Activated CD4-positive, alpha-beta T cell treated with anti-CD3 and anti-CD28 coated beads, Interleukin-2, Interleukin-6, amounts not matched to agents 100 ng/mL and 50 ng/mL, durations not matched to agents 16 hours and 8 hours (primary cell): ENCODE data around the gene SETD4.
A peak's percentile ranks its signal among the peaks of the same experiment; 100 is the strongest.

Experiments used
- DNase-seq: peaks from one replicate; pipeline ENCODE4 v3.0.0-alpha.2; 2020

The SETD4 gene

DNA sequence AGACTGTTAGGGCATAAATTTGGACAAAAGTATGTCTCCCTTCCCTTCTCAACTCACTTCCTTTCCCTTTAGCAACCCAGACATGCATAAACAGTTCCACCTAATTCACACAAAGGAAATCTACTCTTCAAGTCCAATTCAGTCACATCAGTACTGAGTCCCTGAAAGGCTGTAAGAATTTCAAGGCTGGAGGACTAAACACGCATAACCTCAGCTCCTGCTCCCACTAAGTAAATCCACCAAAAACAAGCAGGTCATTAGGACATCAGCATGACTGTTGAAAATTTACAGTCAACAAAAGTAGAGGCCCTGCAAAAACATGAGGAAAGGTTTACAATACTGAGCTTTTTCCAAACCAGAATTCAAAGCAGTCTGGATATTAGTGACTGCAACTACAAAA is 18.4 kb downstream of the SETD4 start:
- no peak for DNase-seq

DNA sequence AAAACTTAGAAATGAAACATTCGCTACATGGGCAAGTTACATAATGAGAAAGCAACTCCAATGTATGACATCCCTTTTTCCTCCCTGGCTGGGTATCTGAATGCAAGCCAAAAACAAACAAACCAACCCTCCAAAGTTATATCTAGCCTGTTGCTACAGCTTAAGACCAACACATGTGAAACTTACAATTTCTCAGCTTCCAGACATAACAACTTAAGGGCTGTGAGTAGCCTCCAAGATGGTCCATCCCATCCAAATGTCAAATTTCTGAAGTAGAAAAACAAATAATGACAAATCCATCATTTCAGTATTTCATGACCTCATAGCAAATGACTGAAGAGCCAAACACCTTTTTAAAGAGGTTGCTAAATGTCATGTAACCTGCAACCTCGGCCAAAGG is 19.9 kb downstream of the SETD4 start:
- DNase-seq = no peak

DNA sequence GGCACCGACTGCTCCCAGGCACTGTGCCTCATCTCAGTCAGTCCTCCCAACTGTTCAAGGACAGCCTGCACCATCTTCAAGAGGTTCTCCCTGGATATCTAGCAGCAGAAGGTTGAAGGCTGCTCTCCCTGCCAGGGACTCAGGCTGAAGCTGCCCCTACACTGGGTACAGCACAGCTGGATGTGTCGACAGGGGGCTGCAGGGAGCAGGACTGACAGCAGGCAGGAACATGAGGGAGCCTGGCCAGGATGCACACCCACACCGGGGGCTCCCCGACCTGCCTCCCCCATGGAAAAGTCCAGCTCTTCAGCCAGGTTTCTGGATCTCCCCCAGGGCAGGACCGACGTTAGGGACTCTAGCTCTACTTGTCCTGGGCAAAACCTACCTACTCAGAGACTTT is 20.5 kb downstream of the SETD4 start:
- no peak for DNase-seq

DNA sequence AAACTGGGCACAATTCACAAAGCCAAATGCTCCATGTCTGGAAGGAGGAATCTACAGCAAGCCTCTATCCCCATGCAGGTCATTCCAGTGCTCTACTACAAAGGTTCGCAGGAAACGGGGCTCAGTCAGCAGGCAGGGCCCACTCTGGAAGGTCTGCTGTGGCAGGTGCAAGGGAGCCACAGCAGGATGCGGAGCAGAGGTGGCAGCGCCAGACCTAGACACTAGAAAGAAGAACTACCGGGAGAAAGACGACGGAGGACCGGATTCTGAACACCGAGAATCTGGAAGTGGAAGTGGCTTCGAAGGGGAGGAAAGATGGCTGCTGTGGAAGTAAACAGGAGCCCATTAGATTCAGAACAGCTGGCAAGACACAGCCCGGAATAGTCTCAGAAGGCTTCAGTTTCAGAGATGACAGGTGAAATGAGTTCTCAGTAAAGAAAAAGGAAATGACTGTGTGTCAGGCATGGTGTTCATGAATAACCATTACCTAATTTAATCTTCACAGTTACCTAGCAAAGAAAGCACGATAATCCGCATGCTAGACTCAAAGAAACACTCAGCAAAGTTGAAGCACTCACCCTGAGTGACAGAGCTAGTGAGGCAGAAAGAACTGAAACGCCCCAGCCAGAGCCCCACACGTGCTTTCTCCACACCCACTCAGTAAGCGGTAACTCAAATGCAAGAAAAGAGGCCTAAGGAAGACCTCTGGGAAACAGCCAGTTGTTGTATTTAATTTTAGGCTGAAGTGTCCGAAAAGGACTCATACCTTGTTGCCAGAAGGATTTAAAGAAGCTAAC is 21.4 kb downstream of the SETD4 start:
- DNase-seq = no peak

DNA sequence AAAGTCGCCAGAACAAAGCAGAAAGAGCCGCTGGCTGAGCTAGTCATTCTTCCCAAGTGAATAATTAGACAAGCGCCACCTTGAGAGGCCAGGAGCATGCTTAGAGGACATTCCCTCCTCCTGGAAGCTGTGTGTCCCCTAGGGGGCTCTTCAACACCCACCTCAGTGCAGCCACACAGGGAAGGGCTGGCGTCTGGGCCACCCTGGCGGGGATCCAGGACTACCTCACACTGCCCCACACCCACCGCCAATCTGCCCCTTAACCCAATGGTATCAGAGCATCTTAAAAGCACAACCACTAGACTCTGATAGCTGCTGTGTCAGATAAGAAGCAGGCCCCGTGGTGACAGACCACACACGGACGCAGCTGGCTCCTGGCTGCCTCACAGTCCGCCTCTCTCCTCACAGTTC is 24.9 kb downstream of the SETD4 start:
- DNase-seq = no peak

DNA sequence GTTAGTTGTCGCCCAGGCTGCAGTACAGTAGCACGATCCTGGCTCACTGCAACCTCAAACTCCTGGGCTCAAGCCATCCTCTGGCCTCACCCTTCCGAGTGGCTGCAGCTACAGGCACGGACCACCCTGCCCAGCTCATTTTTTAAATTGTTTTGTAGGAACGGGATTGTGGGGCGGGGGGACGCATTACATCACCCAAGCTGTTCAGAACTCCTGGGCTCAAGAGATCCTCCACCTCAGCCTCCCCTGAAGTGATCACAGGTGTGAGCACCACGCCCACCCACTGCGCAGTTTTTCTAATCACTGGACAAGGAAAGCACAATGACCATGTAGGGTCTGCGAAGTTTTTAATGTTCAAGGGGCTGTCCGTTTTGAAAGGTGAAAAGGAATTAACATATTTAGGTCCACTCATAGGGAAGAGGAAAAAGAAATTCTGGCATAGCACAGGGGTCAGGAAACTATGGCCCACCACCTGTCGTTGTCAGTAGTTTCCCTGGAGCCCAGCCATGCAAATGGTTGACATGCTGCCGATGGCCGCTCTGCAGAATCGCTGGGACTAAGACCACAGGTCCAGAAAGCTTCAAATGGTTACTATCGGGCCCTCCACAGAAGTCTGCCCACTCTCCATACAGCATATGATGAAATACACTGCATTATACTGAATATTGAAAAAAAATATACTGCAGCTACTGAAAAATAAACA is 26.0 kb downstream of the SETD4 start:
- DNase-seq = no peak

DNA sequence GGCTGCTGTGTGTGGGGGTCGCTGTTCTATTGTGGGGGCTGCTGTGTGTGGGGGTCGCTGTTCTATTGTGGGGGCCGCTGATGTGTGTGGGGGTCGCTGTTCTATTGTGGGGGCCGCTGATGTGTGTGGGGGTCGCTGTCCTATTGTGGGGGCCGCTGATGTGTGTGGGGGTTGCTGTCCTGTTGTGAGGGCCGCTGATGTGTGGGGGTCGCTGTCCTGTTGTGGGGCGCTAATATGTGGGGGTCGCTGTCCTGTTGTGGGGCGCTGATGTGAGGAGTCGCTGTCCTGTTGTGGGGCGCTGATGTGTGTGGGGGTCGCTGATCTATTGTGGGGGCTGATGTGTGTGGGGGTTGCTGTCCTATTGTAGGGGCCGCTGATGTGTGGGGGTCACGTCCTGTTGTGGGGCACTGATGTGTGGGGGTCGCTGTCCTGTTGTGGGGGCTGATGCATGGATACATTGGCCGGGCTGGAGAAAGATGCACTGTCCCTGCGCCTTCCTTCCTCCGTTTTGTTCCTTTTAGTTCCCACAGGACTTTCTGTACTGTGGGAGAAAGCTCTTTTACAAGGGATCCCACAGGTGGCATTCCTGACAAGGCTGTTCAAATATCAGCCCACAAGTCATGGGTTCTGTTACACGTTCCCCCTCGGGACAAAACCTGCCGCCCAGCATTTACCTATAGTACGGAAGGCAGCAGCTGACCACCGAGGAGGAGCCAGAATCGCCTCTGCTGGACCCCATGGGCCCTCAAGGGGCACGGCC is 27.5 kb downstream of the SETD4 start:
- no peak for DNase-seq

DNA sequence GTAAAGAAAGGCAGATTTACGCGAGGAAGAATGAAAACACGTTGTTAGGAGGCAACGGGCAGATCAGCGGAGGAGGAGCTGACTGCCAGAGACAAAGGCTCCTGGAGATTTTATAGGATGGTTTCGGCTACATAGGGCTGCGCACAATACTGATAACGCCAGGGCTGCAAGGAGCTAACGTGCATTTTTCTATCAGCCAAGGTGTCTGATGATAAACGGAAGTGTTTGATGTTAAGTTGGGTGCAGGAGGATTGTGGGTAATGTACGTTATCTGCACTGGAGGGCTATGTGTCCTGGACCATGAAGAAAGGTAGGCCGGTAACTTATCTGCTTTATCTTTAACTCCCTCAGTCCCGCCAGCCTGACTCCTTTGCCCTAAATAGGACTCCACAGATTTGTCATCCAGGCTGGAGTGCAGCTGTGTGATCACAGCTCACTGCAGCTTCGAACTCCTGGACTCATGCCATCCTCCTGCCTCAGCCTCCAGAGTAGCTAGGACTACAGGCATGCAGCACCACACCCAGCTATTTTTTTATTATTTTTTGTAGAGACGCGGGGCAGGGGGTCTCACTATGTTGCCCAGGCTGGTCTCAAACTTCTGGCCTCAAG is 29.6 kb downstream of the SETD4 start:
- DNase-seq = no peak

DNA sequence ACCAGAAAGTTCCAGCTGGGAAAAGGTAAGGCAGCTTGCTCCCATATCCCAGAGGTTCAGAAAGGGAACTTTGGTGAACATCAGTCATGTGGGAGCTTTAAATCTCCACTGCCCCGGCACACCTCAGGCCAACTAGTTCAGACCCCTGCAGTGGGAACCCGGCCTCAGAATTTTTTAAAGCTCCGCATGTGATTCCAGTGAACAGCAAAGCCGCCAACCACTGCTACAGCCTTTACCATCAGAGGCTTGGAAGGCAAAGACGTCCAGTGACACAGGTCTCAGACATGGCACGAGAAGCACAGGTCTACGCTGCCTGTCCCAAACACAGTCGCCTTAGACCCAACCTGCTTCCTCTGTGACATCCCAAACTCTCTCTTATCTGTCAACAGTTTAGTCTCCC is 31.0 kb downstream of the SETD4 start:
- DNase-seq = no peak

DNA sequence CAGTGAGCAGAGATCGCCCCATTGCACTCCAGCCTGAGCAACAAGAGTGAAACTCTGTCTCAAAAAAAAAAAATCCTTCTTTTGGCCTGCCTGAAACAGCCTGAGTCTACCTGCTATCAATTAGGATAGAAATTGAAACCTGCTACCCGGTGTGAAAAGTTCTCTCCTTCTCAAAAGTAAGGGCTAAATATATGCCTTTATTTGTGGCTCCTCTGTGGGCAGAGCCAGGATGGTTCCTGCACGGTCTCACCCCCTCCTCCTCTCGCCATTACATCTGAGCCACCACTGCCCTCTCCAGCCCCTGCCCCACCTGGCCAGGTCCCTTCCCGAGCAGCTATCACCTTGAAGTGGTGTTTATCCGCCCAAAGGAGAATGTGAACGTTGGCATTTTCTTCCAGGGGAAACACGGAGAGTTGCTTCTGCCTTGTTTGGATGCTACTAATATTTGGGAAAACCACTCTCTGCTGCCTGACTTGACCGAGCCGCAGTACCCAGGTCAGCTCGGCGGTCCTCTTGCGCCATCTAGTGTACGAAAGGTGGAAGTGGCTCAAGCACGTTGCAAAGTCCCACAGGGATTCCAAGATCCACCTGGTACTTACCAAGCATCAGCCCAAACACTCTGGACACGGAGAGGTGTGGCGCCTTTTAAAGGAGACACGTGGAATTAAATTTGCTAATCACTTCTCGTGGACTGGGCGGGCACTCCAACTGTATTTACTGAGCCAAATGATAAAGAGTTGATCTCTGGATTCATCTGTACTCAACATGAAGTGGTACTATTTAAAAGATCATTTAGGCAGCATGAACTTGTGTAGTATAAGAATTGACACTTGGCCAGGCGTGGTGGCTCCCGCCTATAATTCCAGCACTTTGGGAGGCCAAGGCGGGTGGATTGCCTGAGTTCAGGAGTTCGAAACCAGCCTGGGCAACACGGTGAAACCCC is 31.9 kb downstream of the SETD4 start:
- DNase-seq = peak; percentile 79

DNA sequence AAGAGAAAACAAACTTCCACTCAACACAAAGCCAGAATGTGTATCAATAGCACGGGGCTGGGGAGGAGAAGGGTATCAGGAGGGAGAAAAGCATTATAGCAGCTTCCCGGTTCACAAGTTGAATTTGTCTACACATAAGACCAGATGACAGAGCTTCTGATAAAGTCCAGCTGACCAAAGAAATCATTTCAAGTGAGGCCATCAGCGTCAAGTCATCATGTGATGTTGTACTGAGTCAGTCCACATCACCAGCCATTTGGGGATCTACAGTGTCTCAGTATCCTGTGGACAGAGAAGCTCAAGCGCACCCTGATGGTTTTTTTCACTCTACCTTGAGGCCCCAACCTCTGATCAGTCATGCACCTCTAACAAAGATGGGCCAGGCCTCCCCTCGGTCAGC is 33.0 kb downstream of the SETD4 start:
- DNase-seq = no peak

DNA sequence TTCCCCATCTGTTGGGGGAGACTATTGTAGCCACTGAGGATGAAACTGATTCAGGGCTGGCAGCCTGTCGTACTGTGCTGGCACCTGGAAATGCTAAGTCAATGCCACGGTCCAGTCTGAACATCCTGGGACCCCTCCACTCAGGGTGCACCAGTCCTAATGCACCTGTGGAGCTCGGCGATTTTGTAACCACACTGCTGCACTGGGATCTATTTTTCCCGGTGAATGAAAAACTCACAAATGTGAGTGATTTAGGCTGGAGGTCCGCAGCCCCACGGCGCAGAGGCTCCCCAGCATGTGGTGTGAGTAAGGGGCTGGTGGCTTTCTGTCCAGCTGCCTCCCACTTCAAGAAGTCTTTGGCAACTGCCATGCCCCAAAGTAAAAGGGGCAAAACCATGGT is 35.5 kb downstream of the SETD4 start:
- no peak for DNase-seq

DNA sequence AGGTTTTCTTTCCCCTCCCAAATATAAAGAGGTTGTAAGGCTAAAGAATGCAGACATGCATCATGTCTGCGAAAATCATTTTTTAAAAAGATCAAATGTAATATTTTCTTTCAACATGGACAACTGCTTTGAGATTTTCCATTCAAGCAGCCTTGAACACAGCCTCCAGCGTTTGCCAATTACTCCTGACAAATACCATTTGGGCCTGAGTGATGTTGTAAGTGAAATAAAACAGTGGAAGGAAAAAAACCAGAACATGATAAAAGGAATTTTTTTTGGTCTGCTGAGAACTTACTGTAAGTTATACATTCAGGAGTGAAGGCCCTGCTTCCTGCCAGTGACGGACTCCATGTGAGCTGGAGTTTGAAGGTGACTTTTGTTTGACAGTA is 37.2 kb downstream of the SETD4 start:
- no peak for DNase-seq

DNA sequence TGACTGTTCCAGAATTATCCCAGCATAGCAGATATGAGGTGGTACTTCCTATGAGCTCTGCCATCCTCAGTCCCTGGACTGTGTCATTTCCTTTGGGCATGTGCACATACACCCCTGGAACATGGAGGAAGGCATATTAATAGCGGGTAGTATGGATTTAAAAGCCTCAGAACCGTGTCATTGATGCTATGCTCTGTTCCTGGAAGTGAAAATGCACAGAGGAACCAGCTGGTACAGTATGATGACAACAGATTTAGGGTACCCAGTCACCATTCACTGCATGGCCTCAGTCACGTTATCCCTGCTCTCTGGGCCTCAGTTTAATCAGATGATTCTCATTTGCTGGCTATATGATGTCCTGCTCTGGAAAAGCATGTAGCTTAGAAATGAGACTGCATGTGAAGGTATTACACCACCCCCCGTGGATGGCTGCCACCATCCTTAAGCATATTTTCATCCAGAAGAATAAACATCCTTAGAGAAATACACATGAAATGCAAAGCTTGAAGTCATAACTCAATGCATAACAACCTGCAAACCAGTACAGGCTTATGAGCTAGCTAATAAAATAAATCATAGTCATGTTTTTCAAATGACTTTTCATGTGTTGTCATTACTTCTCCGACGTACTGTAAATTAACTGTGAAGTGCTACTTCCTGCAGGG is 37.8 kb downstream of the SETD4 start:
- DNase-seq = no peak

DNA sequence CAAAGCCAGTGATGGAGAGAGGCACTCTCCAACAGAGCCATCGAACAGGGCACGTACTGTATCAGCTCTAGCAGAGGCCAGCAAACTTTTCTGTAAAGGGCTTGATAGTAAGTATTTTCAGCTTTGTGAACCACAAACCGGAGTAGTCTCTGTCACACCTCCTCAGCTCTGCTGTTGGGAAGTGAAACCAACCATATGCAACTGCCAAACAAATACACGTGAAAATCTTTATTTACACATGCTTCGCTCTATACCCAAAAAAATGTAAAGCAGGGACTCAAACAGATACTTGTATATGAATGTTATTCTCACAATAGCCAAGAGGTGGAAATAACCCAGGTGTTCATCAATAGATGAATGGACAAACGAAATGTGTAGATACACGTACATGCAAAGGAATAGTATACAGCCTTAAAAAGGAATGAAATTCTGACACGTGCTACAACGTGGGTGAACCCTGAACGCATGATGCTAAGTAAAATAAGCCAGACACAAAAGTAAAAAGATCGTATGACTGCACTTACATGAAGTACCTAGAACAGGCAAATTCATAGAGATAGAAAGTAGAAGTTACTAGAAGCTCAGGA is 39.0 kb downstream of the SETD4 start:
- no peak for DNase-seq

DNA sequence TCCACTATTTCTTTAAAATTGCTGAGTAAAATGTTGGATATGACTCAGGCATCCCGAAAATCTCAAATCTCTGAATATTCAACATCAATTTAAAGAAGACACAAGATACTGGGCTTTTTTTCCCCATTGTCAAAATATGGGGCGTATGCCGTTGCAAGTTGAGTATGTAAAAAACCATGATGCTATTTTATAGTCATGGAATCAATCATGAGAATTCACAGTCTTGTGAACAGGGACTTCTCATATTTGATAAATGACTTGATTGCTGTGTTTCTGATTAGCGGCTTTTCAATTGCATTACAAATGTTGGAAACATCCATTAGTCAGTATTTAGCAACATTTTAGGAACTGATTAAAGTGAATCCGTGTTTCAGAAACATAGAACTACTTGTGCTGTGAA is 45.3 kb downstream of the SETD4 start:
- no peak for DNase-seq

DNA sequence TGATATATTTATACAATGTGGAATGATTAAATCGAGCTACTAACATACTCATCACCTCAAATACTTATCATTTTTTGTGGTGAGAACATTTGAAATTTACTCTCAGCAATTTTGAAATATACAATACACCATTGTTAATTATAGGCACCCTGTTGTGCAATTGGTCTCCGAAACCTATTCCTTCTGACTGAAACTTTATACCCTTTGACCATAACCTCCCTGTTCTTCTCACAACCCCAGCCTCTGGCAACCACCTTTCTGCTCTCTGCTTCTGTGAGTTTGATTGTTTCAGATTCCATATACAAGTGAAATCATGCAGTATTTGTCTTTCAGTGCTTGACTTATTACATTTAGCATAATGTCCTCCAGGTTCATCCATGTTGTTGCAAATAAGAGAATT is 49.5 kb downstream of the SETD4 start:
- no peak for DNase-seq

DNA sequence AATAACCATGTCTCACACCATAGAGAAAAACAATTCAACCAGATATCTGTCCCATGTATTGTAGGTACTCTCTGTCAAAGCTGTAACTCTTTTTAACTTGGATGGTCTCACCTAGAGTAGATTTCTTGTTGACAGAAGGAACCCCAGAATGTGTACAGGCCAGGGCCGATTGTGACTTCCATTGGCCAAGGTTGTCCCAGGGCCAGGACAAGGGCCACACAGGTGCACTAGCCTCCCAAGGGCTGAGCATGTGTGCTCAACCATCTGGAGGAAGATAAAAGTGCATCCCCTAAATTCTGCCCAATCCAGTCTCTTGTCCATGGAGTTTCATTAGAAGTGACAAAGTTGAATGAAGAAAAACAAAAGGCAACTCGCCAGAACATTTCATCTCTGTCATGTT is 51.8 kb downstream of the SETD4 start:
- DNase-seq = no peak

DNA sequence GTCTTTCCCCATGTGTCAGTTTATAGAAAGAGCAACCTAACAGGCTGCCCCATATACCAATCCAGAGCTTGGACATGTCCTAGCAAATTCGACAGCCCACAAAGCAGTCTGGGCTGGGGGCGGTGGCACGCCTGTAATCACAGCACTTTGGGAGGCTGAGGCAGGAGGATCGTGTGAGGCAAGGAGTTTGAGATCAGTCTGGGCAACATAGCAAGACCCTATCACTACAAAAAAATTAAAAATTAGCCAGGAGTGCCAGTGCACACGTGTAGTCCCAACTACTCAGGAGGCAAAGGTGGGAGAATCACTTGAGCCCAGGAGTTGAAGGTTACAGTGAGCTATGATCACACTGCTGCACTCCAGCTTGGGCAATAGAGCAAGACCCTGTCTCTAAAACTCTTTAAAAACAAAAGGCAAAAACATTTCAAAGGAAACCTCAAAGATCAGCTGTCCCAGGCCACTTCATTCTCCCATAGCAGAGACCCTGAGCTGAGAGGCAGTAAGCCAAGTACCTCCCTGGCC is 54.4 kb downstream of the SETD4 start:
- no peak for DNase-seq

DNA sequence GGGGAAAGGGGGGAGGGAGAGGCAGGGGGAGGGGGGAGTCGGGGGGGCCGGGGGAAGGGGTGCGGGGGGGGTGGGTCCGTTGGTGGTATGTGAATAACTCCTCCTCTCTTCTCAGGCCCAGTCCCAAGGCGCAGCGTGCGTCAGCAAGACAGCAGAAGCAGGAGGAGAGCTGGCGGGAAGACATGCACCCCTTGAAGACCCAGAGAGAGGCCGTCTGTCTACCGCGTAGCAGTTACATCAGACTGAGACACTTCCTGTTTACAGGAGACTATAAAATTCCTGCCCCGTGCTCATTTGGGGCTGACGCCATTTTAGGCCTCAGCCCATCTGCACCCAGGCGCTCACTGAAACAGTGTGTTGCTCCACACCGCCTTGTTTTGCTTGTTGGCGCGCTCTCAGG is 55.3 kb downstream of the SETD4 start:
- no peak for DNase-seq

DNA sequence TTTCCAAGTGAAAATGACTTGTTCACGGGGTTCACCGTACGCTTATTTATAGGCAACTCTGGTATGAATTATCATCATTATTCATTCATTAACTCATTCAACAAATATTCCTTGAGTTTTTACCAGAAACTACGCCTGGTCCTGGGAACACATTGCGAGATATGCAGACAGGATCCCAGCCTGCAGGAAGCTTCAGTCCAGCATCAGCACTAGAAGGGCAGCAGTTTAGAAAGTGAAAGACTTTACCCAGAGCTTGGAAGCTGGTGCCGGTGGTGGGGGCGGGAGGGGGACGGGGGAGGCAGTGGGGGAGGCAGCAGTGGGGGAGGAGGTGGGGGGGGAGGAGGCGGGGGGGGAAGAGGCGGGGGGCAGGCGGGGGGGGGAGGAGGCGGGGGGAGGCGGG is 55.9 kb downstream of the SETD4 start:
- no peak for DNase-seq
